ENCODE measurements around the gene FBXL14.

The FBXL14 gene

DNA sequence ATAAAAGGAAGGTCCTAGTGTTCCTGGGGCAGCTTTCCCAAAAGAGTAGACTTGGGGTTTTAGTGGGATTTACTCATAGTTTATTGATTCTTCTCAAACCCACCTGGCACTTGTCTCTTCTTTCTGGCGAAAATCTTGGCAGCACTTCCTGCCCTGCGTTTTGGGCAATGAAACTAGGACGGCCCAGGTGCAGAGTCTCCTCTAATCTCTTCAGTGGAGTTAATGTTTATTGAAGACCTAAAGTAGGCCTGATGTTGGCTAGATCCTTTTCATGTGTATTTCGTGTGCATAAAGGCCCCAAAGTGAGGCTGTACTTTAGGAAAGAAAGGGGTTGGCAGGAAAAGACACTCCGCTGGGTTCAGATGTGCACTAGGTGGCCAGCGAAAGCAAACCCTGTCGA is 39.8 kb upstream of the FBXL14 start:
- Histone ChIP-seq H3K27ac (peak overlapping the region; percentile 38), H3K4me1 (ENCODE audit: control insufficient read depth in 1 of 2, insufficient read depth in 1 of 2, low read depth in 1 of 2, low read length in 1 of 2) (peaks cover 50 to 57% of the 10 kb centered on the region in 2 experiments), H3K27me3 (peaks cover 29% of the 10 kb centered on the region), H3K4me3 (ENCODE audit: low read depth in 1 of 2, low read length in 1 of 2) (no peak overlapping the region), H3K9me3 (no peaks in the 10 kb centered on the region), H3K36me3 (no peaks in the 10 kb centered on the region)
- TF ChIP-seq, protein P1, sequence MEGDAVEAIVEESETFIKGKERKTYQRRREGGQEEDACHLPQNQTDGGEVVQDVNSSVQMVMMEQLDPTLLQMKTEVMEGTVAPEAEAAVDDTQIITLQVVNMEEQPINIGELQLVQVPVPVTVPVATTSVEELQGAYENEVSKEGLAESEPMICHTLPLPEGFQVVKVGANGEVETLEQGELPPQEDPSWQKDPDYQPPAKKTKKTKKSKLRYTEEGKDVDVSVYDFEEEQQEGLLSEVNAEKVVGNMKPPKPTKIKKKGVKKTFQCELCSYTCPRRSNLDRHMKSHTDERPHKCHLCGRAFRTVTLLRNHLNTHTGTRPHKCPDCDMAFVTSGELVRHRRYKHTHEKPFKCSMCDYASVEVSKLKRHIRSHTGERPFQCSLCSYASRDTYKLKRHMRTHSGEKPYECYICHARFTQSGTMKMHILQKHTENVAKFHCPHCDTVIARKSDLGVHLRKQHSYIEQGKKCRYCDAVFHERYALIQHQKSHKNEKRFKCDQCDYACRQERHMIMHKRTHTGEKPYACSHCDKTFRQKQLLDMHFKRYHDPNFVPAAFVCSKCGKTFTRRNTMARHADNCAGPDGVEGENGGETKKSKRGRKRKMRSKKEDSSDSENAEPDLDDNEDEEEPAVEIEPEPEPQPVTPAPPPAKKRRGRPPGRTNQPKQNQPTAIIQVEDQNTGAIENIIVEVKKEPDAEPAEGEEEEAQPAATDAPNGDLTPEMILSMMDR (IDR thresholded peaks at IDR 0.05) = no peak

DNA sequence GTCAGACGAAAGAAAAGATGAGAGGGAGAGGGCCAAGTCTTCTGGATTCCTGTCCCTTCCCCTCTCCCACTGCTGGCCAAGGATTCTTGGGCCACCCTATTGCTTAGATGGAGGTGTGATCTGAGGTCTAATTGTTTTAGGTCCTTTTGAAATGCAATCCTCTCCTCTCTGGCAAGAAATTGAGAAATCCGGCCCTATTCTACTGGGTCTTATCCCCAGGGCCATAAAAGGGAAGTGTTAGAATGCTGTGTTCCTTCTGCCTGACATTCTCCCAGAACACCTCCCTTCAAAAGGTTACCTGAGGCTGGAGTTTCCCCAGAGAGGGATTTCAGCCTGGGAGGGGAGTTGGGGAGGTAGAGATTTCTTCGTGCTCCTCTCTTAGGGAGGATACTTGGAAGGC is 39.1 kb upstream of the FBXL14 start:
- TF ChIP-seq, protein P1 (IDR thresholded peaks at IDR 0.05) = no peak
- H3K9me3 ChIP-seq = no peaks in the 10 kb centered on the region
- H3K27ac ChIP-seq = peak overlapping the region; percentile 26
- H3K4me3 ChIP-seq (ENCODE audit: low read depth in 1 of 2, low read length in 1 of 2) = no peak overlapping the region
- H3K36me3 ChIP-seq = no peaks in the 10 kb centered on the region
- H3K27me3 ChIP-seq = peaks cover 32% of the 10 kb centered on the region
- peaks cover 50 to 57% of the 10 kb centered on the region in 2 experiments for H3K4me1 ChIP-seq (ENCODE audit: control insufficient read depth in 1 of 2, insufficient read depth in 1 of 2, low read depth in 1 of 2, low read length in 1 of 2)

DNA sequence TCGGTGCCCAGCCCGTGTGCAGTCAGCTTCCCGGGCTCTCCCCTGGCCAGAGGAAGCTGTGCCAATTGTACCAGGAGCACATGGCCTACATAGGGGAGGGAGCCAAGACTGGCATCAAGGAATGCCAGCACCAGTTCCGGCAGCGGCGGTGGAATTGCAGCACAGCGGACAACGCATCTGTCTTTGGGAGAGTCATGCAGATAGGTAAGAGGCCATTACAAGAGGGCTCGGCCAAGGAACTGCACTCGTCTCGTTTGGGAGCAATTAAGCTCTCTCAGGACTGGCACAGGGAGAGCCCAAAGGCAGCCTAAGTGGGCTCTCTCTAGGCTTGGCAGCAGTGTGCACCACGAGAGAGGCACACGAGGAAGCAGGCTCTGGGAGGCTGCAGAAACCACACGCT is 38.3 kb upstream of the FBXL14 start:
- TF ChIP-seq, protein P1 (IDR thresholded peaks at IDR 0.05) = no peak
- Histone ChIP-seq H3K4me3 (ENCODE audit: low read depth in 1 of 2, low read length in 1 of 2) (no peak overlapping the region), H3K27me3 (peaks cover 32% of the 10 kb centered on the region), H3K4me1 (ENCODE audit: control insufficient read depth in 1 of 2, insufficient read depth in 1 of 2, low read depth in 1 of 2, low read length in 1 of 2) (peaks cover 50 to 57% of the 10 kb centered on the region in 2 experiments), H3K36me3 (no peaks in the 10 kb centered on the region), H3K9me3 (no peaks in the 10 kb centered on the region), H3K27ac (no peak overlapping the region)

DNA sequence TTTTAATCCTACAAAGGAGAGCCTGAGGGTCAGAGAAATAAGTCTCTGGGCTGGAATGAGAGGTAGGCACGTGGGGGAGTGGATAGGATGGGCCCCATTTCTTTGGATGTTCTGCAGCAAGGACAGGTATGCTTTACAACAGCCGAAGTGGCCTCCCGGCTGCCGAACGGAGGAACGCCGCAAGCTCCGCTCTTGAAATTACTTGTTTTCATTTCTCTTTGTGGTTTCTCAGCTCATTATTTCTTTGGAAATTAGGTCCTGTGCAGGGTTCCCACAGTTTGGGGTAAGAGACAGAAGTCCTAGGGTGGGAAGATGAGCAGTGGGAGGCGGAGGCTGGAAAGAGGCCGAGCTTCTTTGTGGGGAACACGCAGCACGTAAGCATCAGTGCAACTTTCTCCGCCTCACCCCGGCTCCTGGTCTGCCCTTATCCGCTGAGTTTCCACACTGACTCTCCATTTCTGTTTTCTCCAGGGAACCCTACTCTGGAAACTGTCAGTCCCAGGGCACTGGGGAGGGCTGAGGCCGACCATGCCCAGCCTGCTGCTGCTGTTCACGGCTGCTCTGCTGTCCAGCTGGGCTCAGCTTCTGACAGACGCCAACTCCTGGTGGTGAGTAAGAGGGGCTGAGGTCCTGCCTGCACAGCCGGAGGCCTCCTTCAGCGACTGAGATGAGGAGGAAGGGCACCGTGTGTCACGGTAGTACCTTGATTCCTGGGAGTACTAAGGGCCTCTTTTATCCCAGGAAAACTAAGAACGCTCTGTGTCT is 36.6 kb upstream of the FBXL14 start:
- Histone ChIP-seq H3K9me3 (no peaks in the 10 kb centered on the region), H3K4me3 (ENCODE audit: low read depth in 1 of 2, low read length in 1 of 2) (peak overlapping the region; percentile 62 to 73)

DNA sequence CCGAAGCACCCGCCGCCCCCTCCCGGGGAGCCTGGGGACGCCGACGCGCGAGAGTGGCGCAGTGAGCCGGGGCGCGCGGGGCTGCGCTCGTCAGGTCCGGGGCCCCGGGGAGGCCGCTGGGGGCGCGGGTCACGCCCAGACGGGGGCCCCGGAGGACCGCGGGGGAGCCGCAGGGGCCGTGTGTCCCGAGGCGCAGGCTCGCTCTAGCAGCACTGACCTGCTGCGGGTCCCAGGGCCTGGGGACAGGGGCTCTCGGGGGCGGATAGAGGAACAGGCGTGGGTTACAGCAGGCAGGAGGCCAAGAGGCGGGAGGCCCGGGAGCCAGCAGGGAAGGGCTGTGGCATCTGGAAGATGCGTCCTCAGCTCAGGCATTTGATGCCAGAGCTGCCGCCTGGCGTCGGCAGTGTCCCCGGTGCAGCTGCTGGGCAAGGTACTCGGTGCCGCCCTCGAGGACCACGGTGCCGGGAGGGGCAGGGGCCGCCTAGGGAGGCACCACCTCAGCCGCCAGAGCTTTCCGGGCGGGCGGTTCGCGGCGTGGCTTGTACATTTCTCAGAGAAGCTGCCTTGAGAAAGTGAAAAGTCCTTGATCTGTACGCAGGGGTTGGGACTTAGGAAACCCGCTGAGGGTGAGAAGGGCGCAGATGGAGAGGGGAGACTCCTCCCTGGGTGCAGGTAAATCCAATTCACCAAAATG is 35.9 kb upstream of the FBXL14 start:
- H3K27me3 ChIP-seq = peaks cover 32% of the 10 kb centered on the region
- H3K4me3 ChIP-seq (ENCODE audit: low read depth in 1 of 2, low read length in 1 of 2) = peak overlapping the region; percentile 62 to 73
- no peaks in the 10 kb centered on the region for H3K9me3 ChIP-seq
- H3K4me1 ChIP-seq (ENCODE audit: control insufficient read depth in 1 of 2, insufficient read depth in 1 of 2, low read depth in 1 of 2, low read length in 1 of 2) = peaks cover 40 to 47% of the 10 kb centered on the region in 2 experiments
- no peak overlapping the region for H3K27ac ChIP-seq
- H3K36me3 ChIP-seq = peaks cover 9% of the 10 kb centered on the region
- TF ChIP-seq, protein P1 (IDR thresholded peaks at IDR 0.05) = peak; percentile 44

More for the DNA sequence above, 36.6 kb upstream of the FBXL14 start:
- H3K4me1 ChIP-seq (ENCODE audit: control insufficient read depth in 1 of 2, insufficient read depth in 1 of 2, low read depth in 1 of 2, low read length in 1 of 2) = peaks cover 47 to 54% of the 10 kb centered on the region in 2 experiments
- peaks cover 9% of the 10 kb centered on the region for H3K36me3 ChIP-seq
- TF ChIP-seq, protein P1 (IDR thresholded peaks at IDR 0.05) = no peak
- peaks cover 32% of the 10 kb centered on the region for H3K27me3 ChIP-seq
- no peak overlapping the region for H3K27ac ChIP-seq

Measured in neutrophil (primary cell).